Mammary epithelial cell (primary cell): Measurements from ENCODE around the gene KDM5A.
"Not testable (repeated sequence)": the region's sequence is repeated elsewhere in the genome, so short reads cannot be mapped to it uniquely, and the experiment has no call there.

ENCODE experiments used
- CTCF ChIP-seq, 2 donors: IDR thresholded peaks in 1 of 2; conservative IDR thresholded peaks in 1 of 2; 2 replicates each; pipeline ENCODE4 v1.5.1; 2011 to 2012; ENCODE audit warnings: inconsistent platforms in 2 of 2, low read length in 2 of 2, mild to moderate bottlenecking in 2 of 2, control low read depth in 1 of 2, low read depth in 1 of 2; ENCODE audit not compliant: insufficient read depth in 1 of 2; ENCODE audit errors: extremely low read depth in 1 of 2
- EZH2 ChIP-seq: IDR thresholded peaks from 2 replicates; pipeline ENCODE4 v1.6.1; 2012; ENCODE audit warnings: low read length, inconsistent platforms, borderline replicate concordance

- TF ChIP-seq CTCF (conservative IDR thresholded peaks at IDR 0.05 in 1 of 2, IDR thresholded peaks at IDR 0.05 in 1 of 2; ENCODE audit: extremely low read depth in 1 of 2, insufficient read depth in 1 of 2, low read depth in 1 of 2, low read length in 2 of 2); EZH2: not testable (repeated sequence)
Measured at GRCh38 chr12:351197-351596, 37.9 kb downstream of the KDM5A start.
